K562 (cell line): ENCODE results near the gene ATF4. TPM values are rescaled to one million over a fixed set of nuclear protein-coding genes. Genes with fewer than 3 reads are reported as not detected.

Experiments used
- BRD9 ChIP-seq: fragments of 450-650 bp; IDR thresholded peaks from 2 replicates; pipeline ENCODE4 v1.6.1; 2018; ENCODE audit warnings: low read depth; ENCODE audit not compliant: partially characterized antibody
- CBFB ChIP-seq: sonication (generic); formaldehyde crosslinking; IDR thresholded peaks from 2 replicates; pipeline ENCODE4 v1.4.0; 2020; ENCODE audit warnings: mild to moderate bottlenecking, missing genetic modification reagents
- CHD1 ChIP-seq: fragments of 200-600 bp; sonication (generic); IDR thresholded peaks from one replicate; pipeline ENCODE4 v1.6.1; 2012; ENCODE audit warnings: mild to moderate bottlenecking, moderate library complexity, low read length, inconsistent platforms
- CSDE1 ChIP-seq, 2 experiments: fragments of 450-650 bp; IDR thresholded peaks; 2 replicates each; pipeline ENCODE4 v1.6.1; 2016; ENCODE audit warnings: mild to moderate bottlenecking in 1 of 2
- DMBX1 ChIP-seq: fragments of 250-450 bp; sonication (Bioruptor Pico); IDR thresholded peaks from 2 replicates; pipeline ENCODE4 v1.8.0; 2022; ENCODE audit warnings: inconsistent platforms, mild to moderate bottlenecking, moderate library complexity, borderline replicate concordance
- HLTF ChIP-seq: fragments of 450-650 bp; IDR thresholded peaks from 2 replicates; pipeline ENCODE4 v1.6.1; 2016
- KLF6 ChIP-seq: fragments of 250-450 bp; sonication (Bioruptor Pico); IDR thresholded peaks from 2 replicates; pipeline ENCODE4 v1.4.0; 2020; ENCODE audit warnings: mild to moderate bottlenecking, moderate library complexity, borderline replicate concordance
- NEUROD1 ChIP-seq: fragments of 150-350 bp; IDR thresholded peaks from 2 replicates; pipeline ENCODE4 v1.6.1; 2014; ENCODE audit warnings: borderline replicate concordance, low read length, low read depth; ENCODE audit not compliant: partially characterized antibody
- NFE2 ChIP-seq: IDR thresholded peaks from 2 replicates; pipeline ENCODE4 v1.6.1; 2014; ENCODE audit warnings: antibody characterized with exemption, low read depth
- POLR2A ChIP-seq: fragments of 450-650 bp; conservative IDR thresholded peaks from 2 replicates; pipeline ENCODE4 v1.6.1; 2016
- SMARCC2 ChIP-seq: fragments of 450-650 bp; IDR thresholded peaks from 2 replicates; pipeline ENCODE4 v1.6.1; 2017; ENCODE audit warnings: antibody characterized with exemption, moderate library complexity, mild to moderate bottlenecking, low read depth
- SREBF2 ChIP-seq: sonication (generic); formaldehyde crosslinking; IDR thresholded peaks from 2 replicates; pipeline ENCODE4 v1.4.0; 2020; ENCODE audit warnings: mild to moderate bottlenecking, missing genetic modification reagents
- TEAD2 ChIP-seq: fragments of 450-650 bp; IDR thresholded peaks from 2 replicates; pipeline ENCODE4 v1.6.1; 2016; ENCODE audit warnings: missing genetic modification characterization, control low read depth, missing compliant biosample characterization
- TRIM24 ChIP-seq, 2 experiments: fragments of 450-650 bp; IDR thresholded peaks; 2 replicates each; pipeline ENCODE4 v1.6.1; 2016
- polyA plus RNA-seq, 8 experiments: library from polyadenylated mRNA; depleted of rRNA in 4 of 8; stranded (reverse) in 5 of 8; unstranded in 3 of 8; fragments of >200 nt; fragmentation: Nextera tagmentation in 2 of 8; fragmentation: Illumina TruSeq in 1 of 8; extraction: Ambion mirVana in 2 of 8; extraction: Trizol in 1 of 8; gene quantifications; 2 replicates each; pipeline versions ENCODE4 v1.2.1 to v1.2.3, GENCODE V29; 2011 to 2014; ENCODE audit warnings: inconsistent platforms in 1 of 8, missing spikeins in 1 of 8
- total RNA-seq, 7 experiments: library from RNA; depleted of rRNA in 6 of 7; stranded (reverse); fragments of >200 nt in 6 of 7; fragmentation: Illumina TruSeq in 2 of 7; extraction: Trizol in 2 of 7; gene quantifications; 2 replicates each; pipeline versions ENCODE4 v1.2.1 to v1.2.3, GENCODE V29; 2011 to 2021; ENCODE audit warnings: low replicate concordance in 1 of 7
- TF ChIP-seq, protein P1 (sequence below): fragments of 200-800 bp; sonication (Bioruptor generic); IDR thresholded peaks from 2 replicates; pipeline ENCODE4 v1.6.1; 2017; ENCODE audit warnings: missing genetic modification characterization, missing compliant biosample characterization
- TF ChIP-seq, protein P2 (sequence below), 2 experiments: IDR thresholded peaks; 2 replicates each; pipeline ENCODE4 v1.6.1; 2012; ENCODE audit warnings: improper control_type of control experiment in 2 of 2, low read depth in 2 of 2, low read length in 2 of 2, borderline replicate concordance in 1 of 2
- TF ChIP-seq, protein P3 (sequence below), 2 experiments: fragments of 450-650 bp; conservative IDR thresholded peaks; 2 replicates each; pipeline ENCODE4 v1.6.1; 2017; ENCODE audit warnings: mild to moderate bottlenecking in 2 of 2, moderate library complexity in 2 of 2

Gene ATF4
- total and polyA plus RNA-seq, 9 of the 15 experiments (the other 6 are each of a cell fraction or from before 2014, with no cell fraction given), result 93.1 to 723 (median 355) TPM

DNA sequence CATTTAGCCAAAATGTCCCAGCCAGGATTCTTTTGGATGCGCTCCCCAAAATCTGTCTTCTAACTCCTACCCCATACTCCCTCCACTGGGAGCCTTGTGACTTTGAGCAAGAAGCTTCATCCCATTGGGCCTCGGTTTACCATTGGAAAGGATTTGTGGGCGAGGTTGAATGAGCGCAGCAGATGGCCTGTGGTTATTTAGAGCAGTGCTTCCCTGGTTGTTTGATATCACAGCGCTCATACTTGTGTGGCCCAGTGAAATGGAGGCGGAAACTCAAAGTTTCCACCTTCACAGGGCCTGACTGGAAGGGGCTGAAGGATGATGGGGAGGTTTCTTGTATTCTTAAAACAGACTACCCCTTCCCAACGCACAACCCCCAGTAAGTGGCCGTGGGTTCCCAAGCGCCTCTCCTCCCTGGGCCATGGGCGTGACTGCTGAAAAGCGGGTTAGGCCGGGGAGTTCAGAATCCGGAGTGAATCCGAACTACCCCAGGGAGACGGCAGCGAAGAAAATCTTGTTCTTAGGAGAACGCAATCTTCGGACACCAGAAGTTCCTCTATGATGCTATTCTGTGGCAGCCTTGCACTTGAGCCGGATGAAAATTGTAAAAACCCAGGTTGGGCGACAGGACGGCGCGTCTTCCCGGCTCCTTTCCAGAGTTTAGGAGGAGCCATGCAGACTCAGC is 1.2 kb upstream of the ATF4 start (continued):
- TF ChIP-seq, protein P1, sequence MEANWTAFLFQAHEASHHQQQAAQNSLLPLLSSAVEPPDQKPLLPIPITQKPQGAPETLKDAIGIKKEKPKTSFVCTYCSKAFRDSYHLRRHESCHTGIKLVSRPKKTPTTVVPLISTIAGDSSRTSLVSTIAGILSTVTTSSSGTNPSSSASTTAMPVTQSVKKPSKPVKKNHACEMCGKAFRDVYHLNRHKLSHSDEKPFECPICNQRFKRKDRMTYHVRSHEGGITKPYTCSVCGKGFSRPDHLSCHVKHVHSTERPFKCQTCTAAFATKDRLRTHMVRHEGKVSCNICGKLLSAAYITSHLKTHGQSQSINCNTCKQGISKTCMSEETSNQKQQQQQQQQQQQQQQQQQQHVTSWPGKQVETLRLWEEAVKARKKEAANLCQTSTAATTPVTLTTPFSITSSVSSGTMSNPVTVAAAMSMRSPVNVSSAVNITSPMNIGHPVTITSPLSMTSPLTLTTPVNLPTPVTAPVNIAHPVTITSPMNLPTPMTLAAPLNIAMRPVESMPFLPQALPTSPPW (CRISPR knock-in tag), result peak; percentile 4; the same call in 1 of the 2 replicates
- TF ChIP-seq, protein P2, sequence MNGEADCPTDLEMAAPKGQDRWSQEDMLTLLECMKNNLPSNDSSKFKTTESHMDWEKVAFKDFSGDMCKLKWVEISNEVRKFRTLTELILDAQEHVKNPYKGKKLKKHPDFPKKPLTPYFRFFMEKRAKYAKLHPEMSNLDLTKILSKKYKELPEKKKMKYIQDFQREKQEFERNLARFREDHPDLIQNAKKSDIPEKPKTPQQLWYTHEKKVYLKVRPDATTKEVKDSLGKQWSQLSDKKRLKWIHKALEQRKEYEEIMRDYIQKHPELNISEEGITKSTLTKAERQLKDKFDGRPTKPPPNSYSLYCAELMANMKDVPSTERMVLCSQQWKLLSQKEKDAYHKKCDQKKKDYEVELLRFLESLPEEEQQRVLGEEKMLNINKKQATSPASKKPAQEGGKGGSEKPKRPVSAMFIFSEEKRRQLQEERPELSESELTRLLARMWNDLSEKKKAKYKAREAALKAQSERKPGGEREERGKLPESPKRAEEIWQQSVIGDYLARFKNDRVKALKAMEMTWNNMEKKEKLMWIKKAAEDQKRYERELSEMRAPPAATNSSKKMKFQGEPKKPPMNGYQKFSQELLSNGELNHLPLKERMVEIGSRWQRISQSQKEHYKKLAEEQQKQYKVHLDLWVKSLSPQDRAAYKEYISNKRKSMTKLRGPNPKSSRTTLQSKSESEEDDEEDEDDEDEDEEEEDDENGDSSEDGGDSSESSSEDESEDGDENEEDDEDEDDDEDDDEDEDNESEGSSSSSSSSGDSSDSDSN (IDR thresholded peaks at IDR 0.05; ENCODE audit: borderline replicate concordance in 1 of 2, low read depth in 2 of 2, low read length in 2 of 2), result no peak
- TF ChIP-seq SMARCC2 (no peak), CHD1 (no peak), KLF6 (CRISPR knock-in tag) (no peak), NEUROD1 (peak; percentile 86), TRIM24 (IDR thresholded peaks at IDR 0.05) (0 out of 4 replicates have a peak, but pooled peaks of 1 of the 2 experiments have one; percentile 7), NFE2 (no peak), TEAD2 (tag) (no peak), HLTF (no peak), SREBF2 (CRISPR knock-in tag) (no peak), POLR2A (no peak), DMBX1 (CRISPR knock-in tag) (0 out of 2 replicates have a peak, but pooled peaks have one; percentile 4), CSDE1 (IDR thresholded peaks at IDR 0.05) (no peak), BRD9 (no peak), CBFB (no peak)
- TF ChIP-seq, protein P3, sequence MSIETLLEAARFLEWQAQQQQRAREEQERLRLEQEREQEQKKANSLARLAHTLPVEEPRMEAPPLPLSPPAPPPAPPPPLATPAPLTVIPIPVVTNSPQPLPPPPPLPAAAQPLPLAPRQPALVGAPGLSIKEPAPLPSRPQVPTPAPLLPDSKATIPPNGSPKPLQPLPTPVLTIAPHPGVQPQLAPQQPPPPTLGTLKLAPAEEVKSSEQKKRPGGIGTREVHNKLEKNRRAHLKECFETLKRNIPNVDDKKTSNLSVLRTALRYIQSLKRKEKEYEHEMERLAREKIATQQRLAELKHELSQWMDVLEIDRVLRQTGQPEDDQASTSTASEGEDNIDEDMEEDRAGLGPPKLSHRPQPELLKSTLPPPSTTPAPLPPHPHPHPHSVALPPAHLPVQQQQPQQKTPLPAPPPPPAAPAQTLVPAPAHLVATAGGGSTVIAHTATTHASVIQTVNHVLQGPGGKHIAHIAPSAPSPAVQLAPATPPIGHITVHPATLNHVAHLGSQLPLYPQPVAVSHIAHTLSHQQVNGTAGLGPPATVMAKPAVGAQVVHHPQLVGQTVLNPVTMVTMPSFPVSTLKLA (conservative IDR thresholded peaks at IDR 0.05), result peak; percentile 5 to 33; a peak in 2 of 4 replicates
